Measurements from ENCODE around the gene TUBGCP2. TPM values are rescaled to one million over a fixed set of nuclear protein-coding genes. Genes with fewer than 3 reads are reported as not detected.

The TUBGCP2 gene
- total RNA-seq, 1 donor from 2014 or later = 53.2 TPM

DNA sequence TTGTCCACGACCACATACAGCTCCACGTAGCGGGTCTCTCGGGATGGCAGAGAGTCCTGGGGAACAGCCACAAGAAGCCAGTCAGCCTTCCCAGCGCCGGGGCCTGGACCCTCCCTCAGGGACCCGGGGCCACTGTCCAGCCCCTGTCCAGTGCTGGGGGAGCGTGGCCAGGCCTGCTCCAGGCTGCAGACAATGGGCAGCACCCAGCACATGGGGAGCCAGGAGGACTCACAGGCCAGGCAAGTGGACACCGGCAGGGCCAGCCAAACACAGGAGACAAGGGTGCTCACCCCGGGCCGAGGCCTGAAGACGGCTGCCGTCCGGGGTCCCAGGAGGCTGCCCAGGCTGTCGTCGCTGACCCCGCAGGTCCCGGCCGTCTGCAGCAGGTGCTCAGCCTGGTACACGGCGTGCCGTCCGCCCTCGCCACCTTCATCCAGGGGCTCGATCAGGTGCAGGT lies 35.7 kb downstream of the TUBGCP2 start:
- Mint-ChIP-seq H3K4me3 (ENCODE audit: unreplicated experiment) (no peak overlapping the region), H3K27me3 (ENCODE audit: low read depth) (peaks cover 2% of the 10 kb centered on the region), H3K4me1 (ENCODE audit: low read depth) (no peaks in the 10 kb centered on the region), H3K9me3 (ENCODE audit: low read depth) (no peaks in the 10 kb centered on the region), H3K36me3 (ENCODE audit: low read depth) (no peaks in the 10 kb centered on the region), H3K27ac (ENCODE audit: unreplicated experiment) (no peak overlapping the region)
- DNase-seq (ENCODE audit: low spot score) = no peak
- TF ChIP-seq, protein P1, sequence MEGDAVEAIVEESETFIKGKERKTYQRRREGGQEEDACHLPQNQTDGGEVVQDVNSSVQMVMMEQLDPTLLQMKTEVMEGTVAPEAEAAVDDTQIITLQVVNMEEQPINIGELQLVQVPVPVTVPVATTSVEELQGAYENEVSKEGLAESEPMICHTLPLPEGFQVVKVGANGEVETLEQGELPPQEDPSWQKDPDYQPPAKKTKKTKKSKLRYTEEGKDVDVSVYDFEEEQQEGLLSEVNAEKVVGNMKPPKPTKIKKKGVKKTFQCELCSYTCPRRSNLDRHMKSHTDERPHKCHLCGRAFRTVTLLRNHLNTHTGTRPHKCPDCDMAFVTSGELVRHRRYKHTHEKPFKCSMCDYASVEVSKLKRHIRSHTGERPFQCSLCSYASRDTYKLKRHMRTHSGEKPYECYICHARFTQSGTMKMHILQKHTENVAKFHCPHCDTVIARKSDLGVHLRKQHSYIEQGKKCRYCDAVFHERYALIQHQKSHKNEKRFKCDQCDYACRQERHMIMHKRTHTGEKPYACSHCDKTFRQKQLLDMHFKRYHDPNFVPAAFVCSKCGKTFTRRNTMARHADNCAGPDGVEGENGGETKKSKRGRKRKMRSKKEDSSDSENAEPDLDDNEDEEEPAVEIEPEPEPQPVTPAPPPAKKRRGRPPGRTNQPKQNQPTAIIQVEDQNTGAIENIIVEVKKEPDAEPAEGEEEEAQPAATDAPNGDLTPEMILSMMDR (IDR thresholded peaks at IDR 0.05) = no peak

DNA sequence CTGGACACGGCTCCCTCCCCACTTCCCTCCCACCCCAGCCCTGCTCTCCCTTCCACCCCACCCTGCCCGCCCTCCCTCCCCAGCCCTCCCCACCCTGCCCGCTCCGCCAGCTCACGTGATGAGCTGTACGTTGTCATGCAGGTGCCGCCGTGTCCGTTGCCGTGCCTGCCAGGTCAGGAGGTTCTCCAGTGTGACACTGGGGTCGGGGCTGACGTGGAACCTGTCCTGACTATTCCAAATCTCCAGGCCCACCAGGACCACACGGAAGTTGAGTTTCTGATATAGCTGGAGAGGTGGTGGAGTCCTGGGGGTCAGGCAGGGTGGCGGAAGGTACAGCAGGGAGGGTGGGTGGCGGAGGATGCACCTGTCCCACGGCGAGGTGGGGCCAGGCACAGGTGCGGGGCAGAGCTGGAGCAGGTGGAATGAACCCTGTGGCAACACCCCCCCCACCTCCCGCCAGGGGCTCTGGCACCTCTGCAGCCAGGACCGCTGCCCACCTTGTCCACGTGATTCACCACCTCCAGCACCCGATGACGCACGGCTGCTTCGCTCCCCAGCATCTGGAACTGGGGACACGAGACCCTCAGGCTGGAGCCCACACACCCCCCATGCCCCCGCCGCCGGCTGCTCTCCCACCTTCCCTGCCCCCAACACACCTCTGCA lies 36.2 kb downstream of the TUBGCP2 start:
- Mint-ChIP-seq H3K9me3 (ENCODE audit: low read depth) (no peaks in the 10 kb centered on the region), H3K4me3 (ENCODE audit: unreplicated experiment) (no peak overlapping the region), H3K36me3 (ENCODE audit: low read depth) (no peaks in the 10 kb centered on the region), H3K27ac (ENCODE audit: unreplicated experiment) (no peak overlapping the region), H3K4me1 (ENCODE audit: low read depth) (no peaks in the 10 kb centered on the region), H3K27me3 (ENCODE audit: low read depth) (peaks cover 2% of the 10 kb centered on the region)
- no peak for DNase-seq (ENCODE audit: low spot score)
- TF ChIP-seq, protein P1 (IDR thresholded peaks at IDR 0.05) = no peak

DNA sequence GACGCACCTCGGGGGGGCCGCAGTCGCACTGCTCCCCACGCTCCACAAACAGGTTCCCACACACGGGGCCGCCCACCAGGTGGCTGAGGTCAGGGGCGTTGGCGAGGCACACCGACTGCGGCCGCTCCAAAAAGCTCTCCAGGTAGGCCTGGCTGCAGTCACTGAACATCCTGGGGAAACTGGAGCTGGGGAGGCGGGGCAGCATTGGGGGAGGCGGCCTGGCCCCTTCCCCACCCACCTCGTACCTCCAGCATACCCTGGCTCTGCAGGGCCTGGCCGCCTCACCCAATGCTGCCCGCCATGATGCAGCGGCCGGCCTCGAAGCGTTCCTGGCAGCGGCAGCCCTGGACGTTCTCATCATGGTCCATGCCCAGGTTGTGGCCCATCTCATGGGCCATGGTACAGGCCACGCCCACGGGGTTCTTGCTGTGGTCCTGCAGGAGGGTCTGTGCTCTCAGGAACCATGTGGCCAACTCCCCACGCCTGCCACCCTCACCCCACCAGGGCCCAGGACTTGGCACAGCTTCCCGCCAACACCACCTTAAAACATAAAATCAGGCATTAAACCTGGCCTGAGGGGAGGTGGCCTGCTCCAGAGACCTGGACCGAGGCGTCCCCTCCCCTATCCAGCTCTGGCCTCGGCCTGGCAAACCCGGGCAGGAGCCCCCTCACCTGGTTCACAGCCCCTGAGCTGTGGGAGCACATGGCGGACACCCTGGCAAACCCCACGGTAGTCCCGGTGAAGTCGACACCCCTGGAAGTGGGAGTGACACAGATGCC lies 37.0 kb downstream of the TUBGCP2 start:
- H3K4me1 Mint-ChIP-seq (ENCODE audit: low read depth) = no peaks in the 10 kb centered on the region
- peaks cover 2% of the 10 kb centered on the region for H3K27me3 Mint-ChIP-seq (ENCODE audit: low read depth)
- TF ChIP-seq, protein P1 (IDR thresholded peaks at IDR 0.05) = no peak
- H3K4me3 Mint-ChIP-seq (ENCODE audit: unreplicated experiment) = no peak overlapping the region
- H3K36me3 Mint-ChIP-seq (ENCODE audit: low read depth) = no peaks in the 10 kb centered on the region
- no peak overlapping the region for H3K27ac Mint-ChIP-seq (ENCODE audit: unreplicated experiment)
- no peak for DNase-seq (ENCODE audit: low spot score)
- H3K9me3 Mint-ChIP-seq (ENCODE audit: low read depth) = no peaks in the 10 kb centered on the region

DNA sequence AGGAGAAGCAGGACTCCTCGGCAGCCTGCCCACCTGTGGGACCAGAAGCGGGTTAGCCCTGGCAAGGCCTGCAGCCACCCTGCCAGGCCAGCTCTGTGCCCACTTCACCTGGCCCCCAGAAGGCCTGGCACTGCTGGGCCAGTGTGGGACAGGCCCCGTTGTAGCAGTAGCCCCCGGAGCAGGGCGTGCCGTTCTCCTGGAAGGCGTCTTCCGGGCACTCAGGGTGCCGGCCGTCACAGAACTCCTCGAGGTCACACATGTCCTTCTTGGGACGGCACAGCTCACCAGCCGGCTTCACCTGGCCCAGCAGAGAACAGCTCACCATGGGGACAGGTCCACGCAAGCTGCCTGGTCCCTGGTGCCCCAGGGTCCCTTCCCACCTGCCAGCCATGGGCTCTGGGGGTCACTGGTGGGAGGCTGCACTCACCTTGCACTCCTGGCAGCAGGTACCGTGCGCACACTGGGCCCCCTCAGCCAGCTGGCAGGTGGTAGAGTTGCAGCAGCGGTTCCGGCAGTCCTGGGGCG lies 37.8 kb downstream of the TUBGCP2 start:
- no peak for DNase-seq (ENCODE audit: low spot score)
- TF ChIP-seq, protein P1 (IDR thresholded peaks at IDR 0.05) = no peak
- no peaks in the 10 kb centered on the region for H3K4me1 Mint-ChIP-seq (ENCODE audit: low read depth)
- H3K27me3 Mint-ChIP-seq (ENCODE audit: low read depth) = no peaks in the 10 kb centered on the region
- H3K4me3 Mint-ChIP-seq (ENCODE audit: unreplicated experiment) = no peak overlapping the region
- H3K9me3 Mint-ChIP-seq (ENCODE audit: low read depth) = no peaks in the 10 kb centered on the region
- no peaks in the 10 kb centered on the region for H3K36me3 Mint-ChIP-seq (ENCODE audit: low read depth)
- H3K27ac Mint-ChIP-seq (ENCODE audit: unreplicated experiment) = no peak overlapping the region

DNA sequence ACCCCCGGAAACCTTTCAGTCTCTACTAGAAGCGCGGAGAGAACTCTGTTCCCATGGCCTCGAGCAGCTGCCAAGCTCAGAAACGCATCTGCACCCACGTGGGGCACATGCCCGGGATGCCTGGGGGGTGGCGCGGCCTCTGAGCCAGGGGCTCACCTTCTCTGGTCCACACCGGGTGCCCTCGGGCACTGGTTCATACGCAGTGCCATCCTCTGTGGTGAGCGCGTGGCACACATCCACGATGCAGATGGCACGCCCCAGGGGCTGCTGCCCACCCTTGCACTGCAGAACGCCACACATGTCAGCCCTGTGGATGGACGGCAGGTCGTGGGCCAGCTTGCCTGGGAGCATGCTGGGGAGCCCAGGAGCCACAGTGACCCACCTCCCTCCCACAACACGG lies 38.5 kb downstream of the TUBGCP2 start:
- H3K9me3 Mint-ChIP-seq (ENCODE audit: low read depth) = no peaks in the 10 kb centered on the region
- no peaks in the 10 kb centered on the region for H3K27me3 Mint-ChIP-seq (ENCODE audit: low read depth)
- no peak overlapping the region for H3K27ac Mint-ChIP-seq (ENCODE audit: unreplicated experiment)
- DNase-seq (ENCODE audit: low spot score) = no peak
- no peaks in the 10 kb centered on the region for H3K36me3 Mint-ChIP-seq (ENCODE audit: low read depth)
- TF ChIP-seq, protein P1 (IDR thresholded peaks at IDR 0.05) = no peak
- no peak overlapping the region for H3K4me3 Mint-ChIP-seq (ENCODE audit: unreplicated experiment)
- no peaks in the 10 kb centered on the region for H3K4me1 Mint-ChIP-seq (ENCODE audit: low read depth)

Data from chondrocyte (in vitro differentiated cells).